ENCODE data around the gene ARMH4. TPM values are rescaled to one million over a fixed set of nuclear protein-coding genes. Genes with fewer than 3 reads are reported as not detected.
"Not testable (repeated sequence)": the region's sequence is repeated elsewhere in the genome, so short reads cannot be mapped to it uniquely, and the experiment has no call there.

Gene ARMH4
- total and polyA plus RNA-seq, 2 donors (not counting 1 experiment from before 2014, with no cell fraction given): not detected

- intact Hi-C loops (cut with micrococcal nuclease): no loop called here
- WGBS (ENCODE audit: insufficient coverage): no CpG with 5 or more reads among the region's 2 CpGs
- no peak overlapping the region for H3K27ac ChIP-seq (ENCODE audit: low read length in 2 of 2)
- H3K36me3 ChIP-seq (replicated peaks in 1 of 2; ENCODE audit: control extremely low read depth in 1 of 2, control insufficient read depth in 1 of 2, extremely low read depth in 1 of 2, insufficient read depth in 2 of 2, low read length in 1 of 2): no peaks in the 10 kb centered on the region
- H3K4me1 ChIP-seq (ENCODE audit: control insufficient read depth in 2 of 2, insufficient read depth in 2 of 2, low read length in 2 of 2): no peaks in the 10 kb centered on the region
- H2AFZ ChIP-seq (ENCODE audit: insufficient read depth, low read depth, low read length, poor library complexity, severe bottlenecking): no peak overlapping the region
- H3K4me2 ChIP-seq (replicated peaks; ENCODE audit: low read depth, low read length, poor library complexity, severe bottlenecking): no peak overlapping the region
- Mint-ChIP-seq H3K9me3 (ENCODE audit: insufficient read depth) (peaks cover 10% of the 10 kb centered on the region), H3K4me3 (no peak overlapping the region), H3K4me1 (no peaks in the 10 kb centered on the region), H3K27me3 (peaks cover 4% of the 10 kb centered on the region), H3K27ac (no peak overlapping the region)
- TF ChIP-seq, protein P1, sequence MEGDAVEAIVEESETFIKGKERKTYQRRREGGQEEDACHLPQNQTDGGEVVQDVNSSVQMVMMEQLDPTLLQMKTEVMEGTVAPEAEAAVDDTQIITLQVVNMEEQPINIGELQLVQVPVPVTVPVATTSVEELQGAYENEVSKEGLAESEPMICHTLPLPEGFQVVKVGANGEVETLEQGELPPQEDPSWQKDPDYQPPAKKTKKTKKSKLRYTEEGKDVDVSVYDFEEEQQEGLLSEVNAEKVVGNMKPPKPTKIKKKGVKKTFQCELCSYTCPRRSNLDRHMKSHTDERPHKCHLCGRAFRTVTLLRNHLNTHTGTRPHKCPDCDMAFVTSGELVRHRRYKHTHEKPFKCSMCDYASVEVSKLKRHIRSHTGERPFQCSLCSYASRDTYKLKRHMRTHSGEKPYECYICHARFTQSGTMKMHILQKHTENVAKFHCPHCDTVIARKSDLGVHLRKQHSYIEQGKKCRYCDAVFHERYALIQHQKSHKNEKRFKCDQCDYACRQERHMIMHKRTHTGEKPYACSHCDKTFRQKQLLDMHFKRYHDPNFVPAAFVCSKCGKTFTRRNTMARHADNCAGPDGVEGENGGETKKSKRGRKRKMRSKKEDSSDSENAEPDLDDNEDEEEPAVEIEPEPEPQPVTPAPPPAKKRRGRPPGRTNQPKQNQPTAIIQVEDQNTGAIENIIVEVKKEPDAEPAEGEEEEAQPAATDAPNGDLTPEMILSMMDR (IDR thresholded peaks at IDR 0.05): no peak
- no peak for TF ChIP-seq EZH2 (IDR thresholded peaks at IDR 0.05; ENCODE audit: borderline replicate concordance, insufficient read depth, low read depth, low read length, poor library complexity, severe bottlenecking)
- POLR2A ChIA-PET: no interaction called here
- H4K20me1 ChIP-seq (ENCODE audit: control insufficient read depth, insufficient read depth, low read length, poor library complexity, severe bottlenecking): no peaks in the 10 kb centered on the region
- peaks cover 0 to 5% (median 1%) of the 10 kb centered on the region in 3 donors for H3K9me3 ChIP-seq (ENCODE audit: control extremely low read depth in 1 of 3, control insufficient read depth in 2 of 3, insufficient read depth in 1 of 3, low read length in 2 of 3)
- no peaks in the 10 kb centered on the region for H3K79me2 ChIP-seq (ENCODE audit: control insufficient read depth, insufficient read depth, low read length)
- no peak for DNase-seq
- H3K27me3 ChIP-seq (replicated peaks in 1 of 4; ENCODE audit: control extremely low read depth in 1 of 4, control insufficient read depth in 3 of 4, insufficient read depth in 4 of 4, low read length in 3 of 4): no peaks in the 10 kb centered on the region
- no peak overlapping the region for H3K9ac ChIP-seq (ENCODE audit: low read length)
- CTCF ChIA-PET: no interaction called here
- no peak overlapping the region for H3K4me3 ChIP-seq (ENCODE audit: control extremely low read depth in 1 of 5, extremely low read depth in 1 of 5, insufficient read depth in 1 of 5, low read depth in 2 of 5, low read length in 4 of 5)
- ATAC-seq (ENCODE audit: low read depth): no peak
Observed at GRCh38 chr14:58128416-58128815, 23.6 kb downstream of the ARMH4 start.

GRCh38 chr14:58122546-58122945 is 29.5 kb downstream of the ARMH4 start:
- H3K4me1 Mint-ChIP-seq; H3K4me2 ChIP-seq (replicated peaks; ENCODE audit: low read depth, low read length, poor library complexity, severe bottlenecking); H3K27ac Mint-ChIP-seq; DNase-seq; H3K27ac ChIP-seq (ENCODE audit: low read length in 2 of 2); H4K20me1 ChIP-seq (ENCODE audit: control insufficient read depth, insufficient read depth, low read length, poor library complexity, severe bottlenecking); H3K4me3 Mint-ChIP-seq; intact Hi-C loops (cut with micrococcal nuclease); H3K36me3 ChIP-seq (replicated peaks in 1 of 2; ENCODE audit: control extremely low read depth in 1 of 2, control insufficient read depth in 1 of 2, extremely low read depth in 1 of 2, insufficient read depth in 2 of 2, low read length in 1 of 2); H3K4me1 ChIP-seq (ENCODE audit: control insufficient read depth in 2 of 2, insufficient read depth in 2 of 2, low read length in 2 of 2); H3K27me3 ChIP-seq (replicated peaks in 1 of 4; ENCODE audit: control extremely low read depth in 1 of 4, control insufficient read depth in 3 of 4, insufficient read depth in 4 of 4, low read length in 3 of 4); H3K9me3 ChIP-seq (ENCODE audit: control extremely low read depth in 1 of 3, control insufficient read depth in 2 of 3, insufficient read depth in 1 of 3, low read length in 2 of 3); CTCF ChIA-PET; H3K79me2 ChIP-seq (ENCODE audit: control insufficient read depth, insufficient read depth, low read length); POLR2A ChIA-PET; ATAC-seq (ENCODE audit: low read depth); H2AFZ ChIP-seq (ENCODE audit: insufficient read depth, low read depth, low read length, poor library complexity, severe bottlenecking); H3K4me3 ChIP-seq (ENCODE audit: control extremely low read depth in 1 of 5, extremely low read depth in 1 of 5, insufficient read depth in 1 of 5, low read depth in 2 of 5, low read length in 4 of 5); H3K9ac ChIP-seq (ENCODE audit: low read length): not testable (repeated sequence)
- peaks cover 10% of the 10 kb centered on the region for H3K9me3 Mint-ChIP-seq (ENCODE audit: insufficient read depth)
- WGBS (ENCODE audit: insufficient coverage): 98% methylated on average over 4 of the region's 6 CpGs
- peaks cover 21% of the 10 kb centered on the region for H3K27me3 Mint-ChIP-seq

Data from B cell (primary cell).